ENCODE measurements around the gene DGKI.
A peak's percentile ranks its signal among the peaks of the same experiment; 100 is the strongest.

DGKI gene

DNA sequence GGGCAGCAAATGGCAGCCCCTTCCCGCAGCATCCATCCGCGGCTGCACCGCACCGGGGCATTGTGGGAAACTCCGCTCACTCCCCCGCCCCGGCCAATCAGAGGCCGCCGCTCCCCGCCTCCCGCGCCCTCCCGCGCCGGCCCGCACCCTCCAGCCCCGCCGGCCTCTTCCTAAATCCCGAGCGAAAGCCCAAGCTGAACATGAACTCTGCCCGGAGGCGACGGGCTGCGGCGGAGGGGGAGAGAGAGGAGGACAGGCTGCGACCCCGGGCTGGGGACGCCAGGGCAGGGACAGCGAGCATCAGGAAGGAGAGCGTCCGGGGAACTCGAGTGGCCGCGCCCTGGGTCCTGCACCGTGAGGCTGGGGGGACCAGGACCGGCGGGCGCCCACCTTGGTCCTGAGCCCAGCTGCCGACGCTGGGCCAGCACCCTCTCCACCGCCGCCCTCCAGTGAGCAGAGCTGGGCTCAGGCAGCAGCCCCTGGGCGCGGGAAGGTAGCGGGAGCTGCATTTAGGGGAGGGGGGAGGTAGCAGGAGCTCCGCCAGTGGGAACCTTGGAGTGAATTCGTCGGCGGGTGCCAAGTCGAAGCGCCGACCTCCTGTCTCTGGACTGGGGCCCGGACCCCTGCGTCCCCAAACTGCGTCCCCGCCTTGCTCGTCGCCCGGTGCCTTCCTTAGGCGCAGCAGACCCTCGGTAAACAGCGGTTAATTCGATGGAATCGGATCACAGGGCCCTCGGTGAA, at the start of gene DGKI:
Gene DGKI (minus strand): TSS at position 148 of the 741 bp plus-strand sequence.
- DNase-seq (ENCODE audit: low read depth): no peak
- H3K4me3 ChIP-seq (ENCODE audit: control insufficient read depth, low read depth, low read length): peak within 1 kb of the TSS; percentile 72
- TF ChIP-seq, protein P1, sequence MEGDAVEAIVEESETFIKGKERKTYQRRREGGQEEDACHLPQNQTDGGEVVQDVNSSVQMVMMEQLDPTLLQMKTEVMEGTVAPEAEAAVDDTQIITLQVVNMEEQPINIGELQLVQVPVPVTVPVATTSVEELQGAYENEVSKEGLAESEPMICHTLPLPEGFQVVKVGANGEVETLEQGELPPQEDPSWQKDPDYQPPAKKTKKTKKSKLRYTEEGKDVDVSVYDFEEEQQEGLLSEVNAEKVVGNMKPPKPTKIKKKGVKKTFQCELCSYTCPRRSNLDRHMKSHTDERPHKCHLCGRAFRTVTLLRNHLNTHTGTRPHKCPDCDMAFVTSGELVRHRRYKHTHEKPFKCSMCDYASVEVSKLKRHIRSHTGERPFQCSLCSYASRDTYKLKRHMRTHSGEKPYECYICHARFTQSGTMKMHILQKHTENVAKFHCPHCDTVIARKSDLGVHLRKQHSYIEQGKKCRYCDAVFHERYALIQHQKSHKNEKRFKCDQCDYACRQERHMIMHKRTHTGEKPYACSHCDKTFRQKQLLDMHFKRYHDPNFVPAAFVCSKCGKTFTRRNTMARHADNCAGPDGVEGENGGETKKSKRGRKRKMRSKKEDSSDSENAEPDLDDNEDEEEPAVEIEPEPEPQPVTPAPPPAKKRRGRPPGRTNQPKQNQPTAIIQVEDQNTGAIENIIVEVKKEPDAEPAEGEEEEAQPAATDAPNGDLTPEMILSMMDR (IDR thresholded peaks at IDR 0.05; ENCODE audit: control insufficient read depth, insufficient read depth, low read depth, low read length, missing control alignments): no peak

DNA sequence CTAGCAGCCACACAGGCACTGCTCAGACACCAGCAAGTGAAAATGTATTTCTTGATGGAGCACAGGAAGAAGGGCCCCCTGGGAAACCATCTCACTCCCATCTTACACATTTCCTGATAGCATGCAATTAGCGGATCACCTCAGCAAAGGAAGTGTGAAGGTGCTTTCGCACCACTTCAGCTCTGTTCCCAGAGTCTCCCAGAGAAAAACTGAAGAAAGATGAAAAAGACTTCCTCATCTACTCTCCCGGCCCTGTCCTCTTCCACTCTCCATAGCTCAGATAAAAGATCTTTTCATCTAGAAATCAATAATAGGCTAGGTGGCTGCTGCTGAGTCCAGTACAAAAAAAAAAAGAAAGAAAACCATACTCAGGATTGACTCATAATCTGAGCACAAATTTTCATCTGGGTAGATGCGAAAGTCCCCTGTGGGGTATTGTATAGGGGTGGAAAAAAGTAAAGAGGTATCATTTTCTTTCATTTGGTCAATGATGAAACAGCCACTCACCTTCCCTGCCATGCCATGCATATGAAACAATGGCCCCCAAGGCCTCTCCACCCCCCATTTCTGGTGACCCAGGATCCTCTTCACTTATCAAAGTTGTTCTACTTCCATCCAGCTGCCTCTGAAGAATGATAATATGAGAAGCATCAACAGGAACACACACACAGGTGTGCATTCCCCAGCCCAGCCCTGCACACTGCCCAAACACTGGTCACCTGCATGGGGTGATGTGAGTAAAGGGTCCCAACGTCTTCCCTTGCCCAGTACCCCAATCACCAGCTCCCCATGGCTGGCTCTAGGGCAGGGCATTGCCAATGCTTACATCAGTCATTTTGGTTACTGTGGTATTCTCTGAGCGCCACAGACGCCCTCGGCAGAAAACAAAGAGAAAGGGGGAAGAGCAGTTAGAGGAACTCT, 48.8 kb upstream of the DGKI start:
- H3K4me3 ChIP-seq (ENCODE audit: control insufficient read depth, low read depth, low read length): no peak overlapping the region
- DNase-seq (ENCODE audit: low read depth): no peak
- TF ChIP-seq, protein P1 (IDR thresholded peaks at IDR 0.05; ENCODE audit: control insufficient read depth, insufficient read depth, low read depth, low read length, missing control alignments): no peak

DNA sequence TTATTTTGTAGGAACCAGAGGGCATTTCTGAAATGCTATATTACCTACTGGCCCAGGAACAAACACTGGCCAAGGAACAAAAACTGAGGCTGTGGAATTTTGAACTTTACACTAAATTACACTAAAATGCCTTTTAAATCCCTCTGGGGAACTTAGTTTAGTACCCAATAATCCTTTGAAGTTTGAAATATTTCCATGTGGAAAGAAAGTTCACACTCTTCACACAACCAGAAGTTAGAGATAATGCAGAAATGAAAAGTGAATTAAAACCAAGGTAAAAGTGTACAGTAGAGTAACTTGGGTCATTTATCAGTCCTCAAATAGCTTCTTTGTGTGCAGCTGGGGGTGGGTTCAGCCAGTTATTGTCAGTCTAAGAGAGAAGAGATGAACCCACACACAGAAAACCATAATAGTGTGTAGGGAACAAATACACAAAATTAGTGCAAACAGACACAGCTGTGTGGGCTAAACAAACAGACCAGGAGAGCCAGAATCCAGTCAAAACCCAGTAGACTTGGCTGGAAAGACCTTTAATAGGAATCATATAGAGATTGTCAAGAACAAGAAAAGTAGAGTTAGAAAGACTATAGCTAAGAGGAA, 46.5 kb upstream of the DGKI start:
- no peak for DNase-seq (ENCODE audit: low read depth)
- TF ChIP-seq, protein P1 (IDR thresholded peaks at IDR 0.05; ENCODE audit: control insufficient read depth, insufficient read depth, low read depth, low read length, missing control alignments): no peak
- H3K4me3 ChIP-seq (ENCODE audit: control insufficient read depth, low read depth, low read length): no peak overlapping the region

DNA sequence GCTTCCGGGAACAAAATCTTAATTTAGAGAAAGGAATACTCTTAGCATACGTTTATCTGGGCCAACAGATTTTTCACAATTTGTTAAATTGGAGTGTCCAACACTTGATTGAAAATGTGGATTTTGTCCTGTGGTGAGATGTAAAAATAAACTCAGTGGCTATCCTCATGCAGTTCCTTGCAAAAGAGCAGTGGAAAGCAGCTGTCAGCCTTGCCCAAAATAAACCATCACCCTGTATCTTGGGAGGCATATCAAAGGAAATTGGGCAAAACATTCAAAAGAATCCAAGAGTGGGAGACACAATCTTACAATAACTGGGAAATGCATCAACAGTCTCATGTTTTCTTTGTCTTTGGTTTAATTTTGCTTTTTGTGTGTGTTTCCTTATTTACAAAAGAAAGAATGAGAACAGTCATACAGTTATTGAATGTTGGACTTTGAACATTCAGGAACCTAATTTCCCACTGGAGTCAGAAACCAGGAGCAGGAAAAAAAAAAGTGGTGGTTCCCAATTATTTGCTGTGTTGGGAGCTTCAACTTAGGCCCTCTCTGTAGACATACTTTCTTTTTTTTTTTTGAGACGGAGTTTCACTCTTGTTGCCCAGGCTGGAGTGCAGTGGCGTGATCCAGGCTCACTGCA, 44.4 kb upstream of the DGKI start:
- TF ChIP-seq, protein P1 (IDR thresholded peaks at IDR 0.05; ENCODE audit: control insufficient read depth, insufficient read depth, low read depth, low read length, missing control alignments): no peak
- no peak for DNase-seq (ENCODE audit: low read depth)
- no peak overlapping the region for H3K4me3 ChIP-seq (ENCODE audit: control insufficient read depth, low read depth, low read length)

DNA sequence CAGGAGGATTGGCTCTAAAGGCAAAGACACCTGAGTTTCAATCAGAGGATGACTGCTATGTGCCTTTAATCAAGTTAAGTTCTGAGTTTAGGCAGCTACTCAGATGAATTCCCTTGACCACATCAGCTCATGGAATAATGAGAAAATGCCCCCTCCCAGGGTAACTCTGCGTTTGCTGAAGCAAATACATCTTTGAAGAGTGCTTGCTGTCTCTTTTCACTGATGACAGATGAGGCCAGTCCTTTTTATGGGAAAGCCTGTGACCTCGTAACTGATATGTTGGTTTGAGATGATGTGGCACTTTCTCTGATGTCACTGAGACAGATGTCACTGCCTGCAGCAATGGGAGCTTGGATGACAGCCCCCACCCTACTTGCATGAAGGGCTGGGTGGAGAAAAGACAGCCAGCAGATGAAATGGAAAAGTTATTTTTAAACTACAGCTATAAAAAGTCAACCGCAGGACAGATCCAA, 43.7 kb upstream of the DGKI start:
- H3K4me3 ChIP-seq (ENCODE audit: control insufficient read depth, low read depth, low read length): no peak overlapping the region
- TF ChIP-seq, protein P1 (IDR thresholded peaks at IDR 0.05; ENCODE audit: control insufficient read depth, insufficient read depth, low read depth, low read length, missing control alignments): no peak
- no peak for DNase-seq (ENCODE audit: low read depth)

DNA sequence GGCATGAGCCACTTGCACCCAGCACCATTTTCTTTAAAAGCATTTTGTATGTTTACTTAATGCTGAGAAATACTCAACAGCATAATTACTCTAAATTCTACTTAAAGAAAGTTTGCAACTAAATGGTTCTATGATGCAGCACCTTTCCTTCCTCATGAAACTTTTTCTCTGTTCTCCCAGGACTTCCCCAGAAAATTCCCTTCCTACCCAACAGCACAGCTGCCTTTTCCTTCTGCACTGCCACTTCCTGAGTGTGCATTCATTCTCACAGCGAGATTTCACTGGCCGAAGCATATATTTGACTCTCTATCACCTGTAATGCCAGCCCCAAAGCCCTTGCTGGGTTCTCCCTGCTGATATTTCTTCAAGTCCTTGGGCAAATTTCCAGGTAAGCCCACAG, 41.5 kb upstream of the DGKI start:
- no peak overlapping the region for H3K4me3 ChIP-seq (ENCODE audit: control insufficient read depth, low read depth, low read length)
- no peak for DNase-seq (ENCODE audit: low read depth)
- TF ChIP-seq, protein P1 (IDR thresholded peaks at IDR 0.05; ENCODE audit: control insufficient read depth, insufficient read depth, low read depth, low read length, missing control alignments): no peak

All from AG09309 (cell line).